ENCODE data around the gene CYTH2.

DNA sequence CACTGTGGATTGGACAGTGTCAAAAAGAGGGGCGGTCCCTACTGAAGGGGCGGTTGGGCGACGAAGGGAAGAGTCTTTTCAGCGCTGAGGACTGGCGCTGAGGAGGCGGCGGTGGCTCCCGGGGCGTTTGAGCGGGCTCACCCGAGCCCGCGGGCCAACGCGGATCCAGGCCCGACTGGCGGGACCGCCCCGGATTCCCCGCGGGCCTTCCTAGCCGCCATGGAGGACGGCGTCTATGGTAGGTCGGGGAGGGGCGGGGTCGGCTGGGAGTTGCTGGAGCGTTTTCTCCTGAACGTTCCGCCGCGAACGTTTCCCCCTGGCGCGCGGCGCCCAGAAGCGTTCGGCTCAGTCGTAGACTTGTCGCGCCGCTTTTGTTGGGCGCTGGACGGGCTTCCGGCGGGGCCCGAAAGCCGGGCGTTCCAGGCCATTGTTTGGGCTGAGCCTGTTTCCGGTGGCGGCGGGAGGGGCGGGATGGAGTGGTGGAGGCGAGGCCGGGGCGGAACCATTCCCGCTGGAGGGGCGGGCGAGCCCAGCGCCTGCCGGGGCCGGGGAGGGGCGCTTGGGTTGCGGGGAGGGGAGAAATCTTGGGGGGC lies at the start of gene CYTH2:
- TF ChIP-seq, protein P1, sequence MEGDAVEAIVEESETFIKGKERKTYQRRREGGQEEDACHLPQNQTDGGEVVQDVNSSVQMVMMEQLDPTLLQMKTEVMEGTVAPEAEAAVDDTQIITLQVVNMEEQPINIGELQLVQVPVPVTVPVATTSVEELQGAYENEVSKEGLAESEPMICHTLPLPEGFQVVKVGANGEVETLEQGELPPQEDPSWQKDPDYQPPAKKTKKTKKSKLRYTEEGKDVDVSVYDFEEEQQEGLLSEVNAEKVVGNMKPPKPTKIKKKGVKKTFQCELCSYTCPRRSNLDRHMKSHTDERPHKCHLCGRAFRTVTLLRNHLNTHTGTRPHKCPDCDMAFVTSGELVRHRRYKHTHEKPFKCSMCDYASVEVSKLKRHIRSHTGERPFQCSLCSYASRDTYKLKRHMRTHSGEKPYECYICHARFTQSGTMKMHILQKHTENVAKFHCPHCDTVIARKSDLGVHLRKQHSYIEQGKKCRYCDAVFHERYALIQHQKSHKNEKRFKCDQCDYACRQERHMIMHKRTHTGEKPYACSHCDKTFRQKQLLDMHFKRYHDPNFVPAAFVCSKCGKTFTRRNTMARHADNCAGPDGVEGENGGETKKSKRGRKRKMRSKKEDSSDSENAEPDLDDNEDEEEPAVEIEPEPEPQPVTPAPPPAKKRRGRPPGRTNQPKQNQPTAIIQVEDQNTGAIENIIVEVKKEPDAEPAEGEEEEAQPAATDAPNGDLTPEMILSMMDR (IDR thresholded peaks at IDR 0.05) = no peak
- TF ChIP-seq EZH2 (IDR thresholded peaks at IDR 0.05) = no peak
